ENCODE data around the gene ZNF467.

Gene ZNF467

DNA sequence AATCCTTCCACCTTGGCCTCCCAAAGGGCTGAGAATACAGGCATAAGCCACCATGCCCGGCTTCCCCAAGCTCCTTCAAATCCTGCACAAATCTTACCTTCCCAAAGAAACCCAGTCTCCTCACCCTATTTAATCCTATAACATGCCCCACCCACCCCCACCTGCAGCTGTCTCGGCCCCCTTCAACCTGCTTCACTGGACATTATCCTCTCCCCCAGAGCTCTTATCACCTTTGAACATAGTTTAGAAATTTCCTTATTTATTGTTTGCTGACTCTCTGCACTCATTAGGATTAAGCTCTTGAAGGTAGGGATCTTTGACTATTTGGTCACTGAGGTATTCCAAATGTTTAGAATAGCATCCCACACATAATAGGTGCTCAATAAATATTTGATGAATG is 3.5 kb downstream of the ZNF467 start:
- DNase-seq: no peak

DNA sequence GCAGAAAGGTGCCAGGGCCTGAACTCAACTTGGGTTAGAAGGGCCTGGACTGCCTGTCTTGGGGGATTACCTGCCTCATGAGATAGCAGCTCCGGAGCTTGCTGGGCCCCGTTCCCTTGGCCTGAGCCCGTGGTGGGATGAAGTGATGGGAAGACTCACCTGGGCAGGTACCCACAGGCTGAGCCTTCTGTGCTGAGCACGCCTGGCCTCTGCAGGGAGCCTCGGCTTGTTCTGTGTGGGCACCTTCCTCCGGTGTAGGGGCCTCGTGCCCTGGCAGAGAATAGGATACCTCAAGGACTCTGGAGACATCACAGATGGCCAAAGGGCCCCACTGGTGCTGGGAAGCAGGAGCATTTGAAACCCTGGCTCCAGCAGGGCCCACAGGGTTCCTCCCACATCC is 4.5 kb downstream of the ZNF467 start:
- no peak for DNase-seq

DNA sequence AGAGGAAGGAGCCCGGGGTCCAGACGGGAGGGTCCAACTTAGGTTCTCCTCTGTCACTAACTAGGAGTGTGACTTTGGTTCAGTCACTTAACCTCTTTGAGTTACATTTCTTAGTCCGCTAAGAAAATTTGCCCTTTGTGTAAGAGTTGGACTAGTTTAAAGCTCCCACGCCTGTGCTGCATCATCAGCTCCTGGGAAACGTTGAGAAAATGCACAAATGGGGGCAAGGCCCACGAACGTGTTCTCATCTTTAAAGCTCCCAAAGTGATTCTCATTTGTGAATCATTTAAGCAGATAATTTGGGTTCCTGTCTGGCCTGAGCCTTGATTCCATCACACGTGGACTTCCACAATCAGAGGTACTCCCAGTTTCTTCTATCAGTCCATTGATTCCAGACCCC is 6.3 kb downstream of the ZNF467 start:
- no peak for DNase-seq

GRCh38 chr7:149766135-149766675 is 7.2 kb downstream of the ZNF467 start:
- no peak for DNase-seq

DNA sequence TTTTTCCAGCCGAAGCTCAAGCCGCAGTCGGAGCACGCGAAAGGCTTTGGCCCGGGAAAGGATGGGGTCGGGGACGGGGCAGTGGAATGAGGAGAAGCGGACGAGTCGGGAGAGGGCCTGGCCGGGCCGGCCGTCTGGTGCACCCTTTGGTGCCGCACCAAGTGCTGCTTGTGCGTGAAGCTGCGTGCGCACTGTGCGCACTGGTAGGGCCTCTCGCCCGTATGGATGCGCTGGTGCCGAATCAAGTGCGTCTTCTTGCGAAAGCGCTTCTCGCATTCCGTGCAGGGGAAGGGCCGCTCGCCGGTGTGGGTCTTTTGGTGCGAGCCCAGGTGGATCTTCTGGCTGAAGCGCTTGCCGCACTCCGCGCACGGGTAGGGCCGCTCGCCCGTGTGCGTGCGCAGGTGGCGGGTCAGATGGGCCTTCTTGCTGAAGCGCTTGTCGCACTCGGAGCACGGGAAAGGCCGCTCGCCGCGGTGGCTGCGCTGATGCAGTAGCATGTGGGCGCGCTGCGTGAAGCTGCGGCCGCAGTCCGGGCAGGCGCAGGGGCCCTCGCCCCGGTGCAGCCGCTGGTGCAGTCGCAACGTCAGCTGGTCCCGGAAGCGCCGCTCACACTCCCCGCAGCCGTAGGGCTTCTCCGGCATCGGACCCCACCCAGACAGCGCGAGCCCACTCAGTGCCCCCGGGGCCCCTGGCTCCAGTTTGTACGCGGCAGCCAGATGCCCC is 7.8 kb downstream of the ZNF467 start:
- DNase-seq: no peak

- DNase-seq: no peak
These were observed 8.6 kb downstream of the ZNF467 start for GRCh38 chr7:149764481-149765398.

DNA sequence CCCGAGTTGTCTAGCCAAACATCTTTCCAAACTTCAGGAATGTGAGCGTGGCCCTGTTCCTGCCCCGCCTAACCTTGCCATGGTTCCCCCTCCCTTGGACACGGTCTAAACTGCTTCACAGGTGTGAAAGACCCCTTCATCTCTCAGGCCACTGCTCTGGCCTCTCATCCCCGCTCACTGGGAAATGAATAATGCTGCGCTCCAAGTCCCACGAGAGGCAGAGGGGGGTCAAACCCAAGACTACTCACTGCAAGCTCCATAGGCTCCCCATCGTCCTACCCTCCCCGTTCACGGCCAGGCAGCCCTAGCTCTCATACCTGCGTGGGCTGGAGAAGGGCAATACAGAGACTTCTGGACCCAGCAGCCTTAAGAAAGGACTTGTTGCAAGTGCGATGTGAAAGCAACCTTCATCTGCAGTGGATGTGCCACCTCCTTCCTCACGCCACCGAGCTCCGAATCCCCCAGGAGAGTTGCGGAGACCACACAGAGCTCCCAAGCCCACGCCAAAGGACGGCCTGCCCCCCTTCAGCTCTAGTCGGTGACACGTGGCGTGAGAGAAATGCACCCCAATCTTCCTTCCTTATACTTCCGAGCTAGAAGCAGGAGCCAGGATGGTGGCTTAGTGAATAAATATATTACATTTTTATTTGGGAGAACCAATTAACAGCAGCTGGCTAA is 9.7 kb downstream of the ZNF467 start:
- DNase-seq: no peak

- no peak for DNase-seq
These were observed 10.8 kb downstream of the ZNF467 start for GRCh38 chr7:149762610-149763009.

- no peak for DNase-seq
These were observed 11.3 kb downstream of the ZNF467 start for GRCh38 chr7:149762089-149762488.

DNA sequence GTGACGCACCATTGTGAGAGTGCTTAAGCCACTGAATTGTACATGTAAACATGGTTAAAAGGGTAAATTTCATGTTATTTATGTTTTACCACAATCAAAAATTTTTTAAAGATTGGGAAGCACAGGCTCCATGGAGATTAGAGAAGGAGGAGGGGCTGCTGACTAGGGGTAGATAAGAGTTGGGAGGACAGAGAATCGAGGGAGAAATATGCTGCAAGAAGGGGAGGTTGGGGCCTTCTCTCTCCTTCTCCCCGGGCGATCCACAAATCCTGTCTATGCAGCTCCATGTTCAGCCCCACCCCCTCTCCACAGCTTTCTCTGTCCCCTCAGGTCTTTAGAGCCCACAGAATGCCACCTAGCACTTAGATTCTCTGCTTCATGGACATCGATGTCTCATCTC is 12.1 kb downstream of the ZNF467 start:
- no peak for DNase-seq

GRCh38 chr7:149760538-149760937 is 12.8 kb downstream of the ZNF467 start:
- DNase-seq: no peak

GRCh38 chr7:149759093-149759860 is 14.1 kb downstream of the ZNF467 start:
- no peak for DNase-seq

- DNase-seq: no peak
These were observed 19.8 kb downstream of the ZNF467 start for GRCh38 chr7:149753375-149754233.

GRCh38 chr7:149752646-149753045 is 20.7 kb downstream of the ZNF467 start:
- DNase-seq: no peak

DNA sequence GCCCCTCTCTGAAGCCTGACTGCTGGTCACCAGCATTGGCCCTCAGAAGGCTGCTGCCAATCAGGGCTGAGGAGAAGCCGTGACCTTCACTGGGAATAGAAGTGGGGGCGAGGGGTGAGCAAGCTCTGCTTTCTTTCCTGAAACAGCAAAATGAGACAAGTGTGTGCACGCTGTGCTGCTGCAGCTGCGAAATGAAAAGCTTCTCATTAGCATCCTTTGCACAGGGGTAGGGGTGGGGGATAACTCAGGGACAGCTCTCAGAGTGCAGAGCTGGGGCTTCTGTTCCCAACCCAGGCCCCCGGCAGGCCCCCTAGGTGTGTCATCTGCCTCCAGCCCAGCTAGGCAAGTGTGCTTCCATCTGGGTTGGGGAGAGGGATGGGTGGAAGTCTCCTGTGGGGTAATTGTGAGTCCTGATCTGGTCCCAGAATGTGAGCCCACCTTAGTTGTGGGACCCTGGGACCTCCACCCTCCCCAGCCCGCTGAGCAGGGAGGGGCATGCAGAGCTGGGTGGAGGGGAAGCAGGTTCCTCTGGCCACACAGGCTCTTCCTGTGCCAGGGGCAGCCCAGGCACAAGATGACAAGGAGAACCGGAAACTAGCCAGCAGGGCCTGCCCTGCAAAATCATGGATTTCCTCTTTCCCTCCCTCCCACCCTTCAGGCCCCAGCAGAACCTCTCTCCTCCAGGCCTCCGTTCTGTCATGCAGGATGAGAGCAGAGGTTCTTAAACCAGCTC is 22.2 kb downstream of the ZNF467 start:
- no peak for DNase-seq

- DNase-seq: no peak
These were observed 23.1 kb downstream of the ZNF467 start for GRCh38 chr7:149750122-149750845.

DNA sequence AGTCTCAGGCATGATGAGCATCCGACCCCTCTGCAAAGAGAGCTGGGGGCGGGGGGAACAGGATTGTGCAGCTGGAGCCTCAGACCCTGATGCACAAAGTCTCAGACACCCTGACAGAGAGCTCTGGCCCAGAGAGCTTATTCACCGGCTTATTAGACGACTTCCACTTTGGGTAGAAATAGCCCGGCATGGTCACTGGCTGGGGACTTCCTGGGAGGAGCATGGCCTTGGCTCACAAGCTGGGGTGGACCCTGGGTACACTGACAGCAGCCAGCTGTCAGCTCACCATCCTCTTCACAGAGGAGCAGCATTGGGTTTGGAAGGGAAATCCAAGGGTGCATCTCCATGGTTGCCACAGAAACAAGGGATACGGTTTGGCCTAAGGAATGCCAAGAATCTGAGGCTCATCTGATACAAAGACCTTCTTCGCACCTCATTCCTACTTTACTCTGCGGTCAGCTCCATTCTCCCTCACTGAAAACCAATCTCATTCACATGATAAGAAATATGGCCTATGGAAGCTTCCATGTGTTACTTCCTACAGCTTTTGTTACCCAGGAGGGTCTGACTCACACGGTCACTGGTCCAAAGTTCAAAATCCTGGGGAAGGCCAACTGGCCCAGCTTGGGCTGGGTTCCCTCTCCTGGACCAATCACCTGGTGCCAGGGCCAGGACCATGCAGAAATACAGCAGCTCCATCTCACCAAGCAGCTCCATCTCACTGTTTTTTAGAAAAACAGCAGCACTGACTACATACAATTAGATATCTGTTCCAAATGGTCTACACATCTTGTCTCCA is 25.1 kb downstream of the ZNF467 start:
- no peak for DNase-seq

- no peak for DNase-seq
These were observed 29.7 kb downstream of the ZNF467 start for GRCh38 chr7:149743476-149744255.
